ENCODE results near the gene CPAMD8.
"Not testable (repeated sequence)": the region's sequence is repeated elsewhere in the genome, so short reads cannot be mapped to it uniquely, and the experiment has no call there.

Gene CPAMD8

DNA sequence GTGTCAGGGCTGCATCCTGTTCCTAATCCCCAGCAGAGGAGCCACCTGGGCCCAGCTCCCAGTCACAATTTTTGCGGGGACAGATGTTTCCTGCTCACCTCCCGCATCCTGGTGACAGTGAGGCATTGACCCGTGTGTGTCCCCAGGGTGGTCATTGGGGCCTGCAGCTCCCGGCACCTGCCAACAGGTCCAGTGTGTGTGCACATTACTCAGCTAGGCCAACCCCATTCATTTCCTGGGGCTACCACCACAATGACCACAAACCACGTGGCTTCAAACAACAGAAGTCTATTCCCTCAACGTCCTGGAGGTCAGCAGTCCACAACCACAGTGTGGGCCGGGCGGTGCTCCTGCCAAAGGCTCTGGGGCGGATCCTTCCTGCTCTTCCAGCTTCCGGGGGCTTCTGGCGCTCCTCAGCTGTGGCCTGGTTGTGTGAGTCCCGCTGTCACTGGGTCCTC is 149.7 kb downstream of the CPAMD8 start:
- no peak for DNase-seq (ENCODE audit: low spot score)
- no peak for FAIRE-seq

DNA sequence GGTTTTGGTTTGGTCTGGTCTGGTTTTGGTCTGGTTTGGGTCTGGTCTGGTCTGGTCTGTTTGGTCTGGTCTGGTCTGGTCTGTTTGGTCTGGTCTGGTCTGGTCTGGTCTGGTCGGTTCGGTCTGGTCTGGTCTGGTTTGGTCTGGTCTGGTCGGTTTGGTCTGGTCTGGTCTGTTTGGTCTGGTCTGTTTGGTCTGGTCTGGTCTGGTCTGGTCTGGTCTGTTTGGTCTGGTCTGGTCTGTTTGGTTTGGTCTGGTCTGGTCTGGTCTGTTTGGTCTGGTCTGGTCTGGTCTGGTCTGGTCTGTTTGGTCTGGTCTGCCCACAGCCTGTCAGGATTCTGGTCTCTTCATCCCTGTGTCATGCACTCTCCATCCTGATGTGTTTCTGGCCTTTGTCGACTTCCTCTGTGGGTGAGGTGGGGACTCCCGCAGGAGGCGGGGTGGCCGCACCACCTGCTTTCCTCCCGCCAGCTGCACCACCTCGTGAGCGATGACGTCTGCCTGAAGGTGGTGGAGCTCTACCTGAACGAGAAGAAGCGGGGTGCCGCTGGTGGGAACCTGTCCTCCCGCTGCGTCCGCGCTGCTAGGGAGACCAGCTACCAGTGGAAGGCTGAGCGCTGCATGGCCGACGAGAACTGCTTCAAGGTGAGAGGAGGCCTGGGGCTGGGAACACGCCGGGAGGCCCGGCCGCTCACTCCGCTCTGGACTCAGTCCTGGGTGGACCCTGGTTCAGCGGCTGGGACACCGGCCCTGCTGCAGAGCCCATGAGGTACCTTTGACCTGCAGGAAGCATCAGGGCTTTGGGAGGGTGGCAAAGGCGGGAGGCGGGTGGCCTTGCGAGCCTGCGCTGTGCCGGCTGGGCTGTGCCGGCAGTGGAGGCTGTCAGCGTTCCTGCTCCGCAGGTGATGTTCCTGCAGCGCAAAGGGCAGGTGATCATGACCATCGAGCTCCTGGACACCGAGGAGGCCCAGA is 150.7 kb downstream of the CPAMD8 start:
- DNase-seq (ENCODE audit: low spot score) (no peak), FAIRE-seq (no peak)

DNA sequence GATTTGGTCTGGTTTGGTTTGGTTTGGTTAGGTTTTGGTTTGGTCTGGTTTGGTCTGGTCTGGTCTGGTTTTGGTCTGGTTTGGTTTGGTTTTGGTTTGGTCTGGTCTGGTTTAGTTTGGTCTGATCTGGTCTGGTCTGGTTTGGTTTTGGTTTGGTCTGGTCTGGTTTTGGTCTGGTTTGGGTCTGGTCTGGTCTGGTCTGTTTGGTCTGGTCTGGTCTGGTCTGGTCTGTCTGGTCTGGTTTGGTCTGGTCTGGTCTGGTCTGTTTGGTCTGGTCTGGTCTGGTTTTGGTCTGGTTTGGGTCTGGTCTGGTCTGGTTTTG is 151.7 kb downstream of the CPAMD8 start:
- FAIRE-seq, result peak; percentile 23
- not testable (repeated sequence) for DNase-seq (ENCODE audit: low spot score)

DNA sequence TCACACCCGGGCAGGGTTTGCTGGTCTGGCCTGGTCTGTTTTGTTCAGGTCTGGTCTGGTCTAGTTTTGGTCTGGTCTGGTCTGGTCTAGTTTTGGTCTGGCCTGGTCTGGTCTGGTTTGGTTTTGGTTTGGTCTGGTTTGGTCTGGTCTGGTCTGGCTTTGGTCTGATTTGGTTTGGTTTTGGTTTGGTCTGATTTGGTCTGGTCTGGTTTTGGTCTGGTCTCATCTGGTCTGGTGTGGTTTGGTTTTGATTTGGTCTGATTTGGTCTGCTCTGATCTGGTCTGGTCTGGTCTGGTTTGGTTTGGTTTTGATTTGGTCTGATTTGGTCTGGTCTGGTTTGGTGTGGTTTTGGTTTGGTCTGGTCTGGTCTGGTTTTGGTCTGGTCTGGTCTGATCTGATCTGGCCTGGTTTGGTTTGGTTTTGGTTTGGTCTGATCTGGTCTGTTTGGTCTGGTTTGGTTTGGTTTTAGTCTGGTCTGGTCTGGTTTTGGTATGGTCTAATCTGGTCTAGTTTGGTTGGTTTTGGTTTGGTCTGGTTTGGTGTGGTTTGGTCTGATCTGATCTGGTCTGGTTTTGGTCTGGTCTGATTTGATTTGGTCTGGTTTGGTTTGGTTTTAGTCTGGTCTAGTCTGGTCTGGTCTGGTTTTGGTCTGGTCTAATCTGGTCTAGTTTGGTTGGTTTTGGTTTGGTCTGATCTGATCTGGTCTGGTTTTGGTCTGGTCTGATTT is 152.2 kb downstream of the CPAMD8 start:
- DNase-seq (ENCODE audit: low spot score) (no peak), FAIRE-seq (no peak)

DNA sequence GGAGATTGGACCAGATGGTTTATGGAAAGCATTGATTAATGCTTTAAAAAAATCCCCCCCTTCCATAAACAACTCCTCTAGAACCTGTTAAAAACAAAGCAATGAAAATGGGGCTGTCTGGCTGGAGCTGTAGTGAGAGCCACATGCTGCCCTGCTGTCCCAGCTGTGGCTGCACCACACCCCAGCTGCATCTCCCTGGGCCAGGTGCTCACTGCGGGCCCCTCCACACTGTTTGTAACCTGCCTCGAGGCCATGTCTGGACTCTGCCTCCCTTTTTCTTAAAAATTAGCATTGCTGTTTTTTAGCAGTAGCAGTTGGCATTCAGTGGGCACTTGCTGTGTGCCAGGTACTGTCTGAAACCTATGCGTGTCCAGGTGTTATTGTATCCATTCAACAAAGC is 153.0 kb downstream of the CPAMD8 start:
- no peak for DNase-seq (ENCODE audit: low spot score)
- no peak for FAIRE-seq

DNA sequence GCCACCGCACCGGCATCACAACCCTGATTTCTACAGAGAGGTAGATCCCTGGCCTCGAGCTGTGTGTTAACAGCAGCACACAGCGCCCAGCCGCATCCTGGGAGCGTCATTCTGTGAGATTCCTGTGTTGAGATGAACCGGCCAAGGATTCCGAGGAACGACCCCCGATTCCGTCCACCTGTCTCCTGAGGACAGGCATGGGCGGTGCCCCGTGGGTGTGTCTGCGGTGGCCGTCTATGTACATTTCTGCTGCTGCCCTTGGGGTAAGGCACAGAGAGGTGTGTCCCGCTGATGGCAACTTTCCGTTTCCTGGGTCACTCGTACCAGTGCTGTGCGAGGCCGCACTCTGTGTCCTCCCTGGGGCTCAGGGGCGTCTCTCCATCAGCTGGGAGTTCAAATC is 153.9 kb downstream of the CPAMD8 start:
- FAIRE-seq (no peak), DNase-seq (ENCODE audit: low spot score) (no peak)

DNA sequence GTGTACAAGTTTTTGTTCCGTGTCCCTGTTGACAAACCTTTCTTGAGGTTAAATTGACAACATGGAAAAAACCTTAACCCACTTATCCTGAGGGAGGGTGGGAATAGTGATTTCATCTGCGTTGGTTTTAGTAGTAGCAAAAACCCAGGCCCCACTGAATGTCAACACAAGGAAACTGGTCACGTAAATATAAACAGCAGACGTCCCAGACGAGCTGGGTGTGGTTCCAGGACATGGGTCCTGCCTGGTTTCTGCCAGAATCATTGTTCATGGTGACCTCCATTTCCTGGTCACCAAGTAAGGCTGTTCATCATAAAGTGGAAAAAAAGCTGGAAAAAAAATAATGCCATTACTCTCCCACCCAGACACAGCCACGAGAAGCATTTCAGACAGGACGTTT is 154.7 kb downstream of the CPAMD8 start:
- no peak for FAIRE-seq
- DNase-seq (ENCODE audit: low spot score), result no peak

DNA sequence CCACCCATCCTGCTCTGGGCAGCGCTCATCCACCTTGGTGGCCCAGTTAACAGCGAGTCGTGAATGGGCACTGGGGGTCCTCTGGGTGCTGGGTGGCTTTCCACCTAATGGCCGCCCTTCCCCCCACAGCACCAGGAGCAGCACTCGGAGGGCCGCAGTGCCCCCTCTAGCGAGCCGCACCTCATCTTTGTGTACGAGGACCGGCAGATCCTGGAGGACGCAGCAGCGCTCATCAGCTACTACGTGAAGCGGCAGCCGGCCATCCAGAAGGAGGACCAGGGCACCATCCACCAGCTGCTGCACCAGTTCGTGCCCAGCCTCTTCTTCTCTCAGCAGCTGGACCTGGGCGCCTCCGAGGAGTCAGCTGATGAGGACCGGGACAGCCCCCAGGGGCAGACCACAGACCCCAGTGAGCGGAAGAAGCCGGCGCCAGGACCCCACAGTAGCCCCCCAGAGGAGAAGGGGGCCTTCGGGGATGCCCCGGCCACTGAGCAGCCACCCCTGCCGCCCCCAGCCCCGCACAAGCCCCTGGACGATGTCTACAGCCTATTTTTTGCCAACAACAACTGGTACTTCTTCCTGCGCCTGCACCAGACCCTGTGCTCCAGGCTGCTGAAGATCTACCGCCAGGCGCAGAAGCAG is 157.2 kb downstream of the CPAMD8 start:
- no peak for DNase-seq (ENCODE audit: low spot score)
- FAIRE-seq, result no peak

DNA sequence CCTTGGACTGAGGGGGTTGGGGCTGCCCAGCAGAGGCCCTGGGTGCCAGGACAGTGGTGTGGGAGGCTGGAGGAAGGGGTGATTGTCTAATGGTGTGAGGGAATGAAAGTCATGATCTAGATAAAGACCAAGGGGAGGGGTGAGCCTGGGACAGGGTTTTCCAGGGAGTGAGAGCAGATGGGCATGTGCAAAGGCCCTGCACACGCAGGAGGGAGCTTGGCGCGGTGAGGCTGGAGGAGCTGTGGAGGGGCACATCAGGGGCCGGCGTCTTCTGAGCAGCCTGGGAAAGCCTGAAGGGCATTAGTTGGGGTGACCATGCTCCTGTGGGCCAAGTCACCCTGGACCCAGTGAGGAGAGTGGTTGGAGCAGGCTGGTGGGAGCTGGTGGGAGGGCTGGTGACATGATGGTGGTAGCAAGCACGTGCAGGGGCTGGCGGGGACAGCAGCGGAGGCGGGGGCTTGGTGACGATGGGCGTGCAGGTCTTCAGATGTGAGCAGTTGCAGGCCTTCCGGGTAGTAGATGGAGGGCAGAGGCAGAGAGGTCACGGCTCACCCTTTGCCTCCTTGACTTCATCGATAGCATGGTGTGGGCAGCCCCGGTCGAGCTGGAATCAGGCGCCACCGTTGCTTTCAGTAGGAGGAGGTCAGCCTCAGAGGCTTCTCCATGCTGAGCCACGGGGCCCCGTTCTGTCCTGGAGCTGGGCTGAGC is 158.0 kb downstream of the CPAMD8 start:
- FAIRE-seq, result no peak
- no peak for DNase-seq (ENCODE audit: low spot score)

DNA sequence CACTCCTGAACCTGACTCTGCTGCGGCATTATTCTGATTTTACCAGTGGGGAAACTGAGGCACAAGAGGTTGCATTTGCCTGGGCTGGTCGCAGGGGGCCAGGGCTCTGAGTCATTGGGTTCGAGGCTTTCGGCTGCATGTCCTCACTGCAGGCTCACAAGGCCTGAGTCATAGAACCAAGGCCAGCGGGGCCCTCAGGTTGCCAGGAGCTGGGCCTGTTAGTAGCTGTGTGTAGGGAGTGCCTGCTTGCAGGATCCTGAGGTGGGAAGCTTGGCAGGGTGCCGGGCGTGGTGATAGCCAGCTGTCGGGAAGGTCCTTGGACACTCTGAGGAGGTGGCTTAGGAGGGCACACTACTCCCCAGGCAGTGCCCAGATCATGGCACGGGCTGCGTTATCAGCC is 159.4 kb downstream of the CPAMD8 start:
- no peak for FAIRE-seq
- no peak for DNase-seq (ENCODE audit: low spot score)

DNA sequence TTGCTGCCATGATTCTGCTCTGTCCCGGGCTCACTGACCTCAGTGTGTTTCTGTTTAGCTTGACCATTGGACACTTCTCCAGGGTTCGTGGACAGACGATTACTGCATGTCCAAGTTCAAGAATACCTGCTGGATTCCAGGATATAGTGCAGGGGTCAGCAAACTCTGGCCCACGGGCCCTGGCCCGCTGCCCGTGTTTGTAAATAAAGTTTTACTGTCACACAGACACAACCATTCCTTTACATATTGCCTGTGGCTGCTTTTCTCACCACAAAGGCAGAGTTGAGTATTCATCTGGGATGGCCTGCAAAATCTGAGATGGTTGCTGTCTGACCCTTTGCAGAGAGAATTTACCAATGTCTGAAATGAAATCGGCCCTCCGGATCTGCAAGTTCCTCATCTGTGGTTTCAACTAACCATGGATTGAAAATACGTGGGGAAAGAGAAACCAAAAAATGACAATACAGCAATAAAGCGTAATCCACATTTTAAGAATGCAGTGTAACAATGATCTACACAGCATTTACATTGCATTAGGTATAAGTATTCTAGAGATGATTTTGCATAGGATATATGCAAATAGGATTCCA is 163.7 kb downstream of the CPAMD8 start:
- no peak for FAIRE-seq

DNA sequence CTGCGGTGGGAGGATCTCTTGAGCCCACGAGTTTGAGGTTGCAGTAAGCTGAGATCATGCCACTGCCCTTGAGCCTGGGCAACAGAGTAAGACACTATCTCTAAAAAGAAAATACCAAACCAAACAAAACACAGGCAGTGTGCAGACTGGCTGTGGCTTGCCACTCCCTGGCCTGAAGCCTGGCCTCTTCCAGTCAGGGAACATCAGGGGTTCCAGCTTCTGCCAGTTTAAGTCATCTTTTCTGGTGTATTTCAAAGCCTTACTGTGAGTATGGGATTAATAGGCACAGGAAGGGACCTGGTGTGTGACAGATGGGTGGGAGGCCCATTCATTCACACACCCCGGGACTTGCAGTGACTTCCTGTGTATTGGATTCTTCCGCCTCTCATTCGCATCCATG is 164.8 kb downstream of the CPAMD8 start:
- no peak for DNase-seq (ENCODE audit: low spot score)
- no peak for FAIRE-seq

More for the DNA sequence above, 163.7 kb downstream of the CPAMD8 start:
- DNase-seq (ENCODE audit: low spot score), result no peak

DNA sequence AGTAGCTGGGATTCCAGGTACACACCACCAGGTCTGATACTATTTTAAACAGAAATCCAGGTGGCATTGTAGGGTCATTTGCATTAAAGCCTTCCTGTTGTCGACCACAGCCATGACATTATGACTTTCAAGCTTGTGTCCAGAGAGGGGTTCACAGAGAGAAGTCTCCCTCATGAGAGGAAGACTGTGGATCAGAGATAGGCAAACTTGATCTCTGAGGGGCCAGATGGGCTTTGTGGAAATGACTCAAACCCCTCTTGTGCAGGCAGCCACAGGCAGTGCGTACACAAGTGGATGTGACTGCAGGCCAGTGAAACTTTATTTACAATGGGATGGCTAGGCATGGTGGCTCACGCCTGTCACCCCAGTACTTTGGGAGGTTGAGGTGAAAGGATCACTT is 165.6 kb downstream of the CPAMD8 start:
- FAIRE-seq (no peak), DNase-seq (ENCODE audit: low spot score) (no peak)

DNA sequence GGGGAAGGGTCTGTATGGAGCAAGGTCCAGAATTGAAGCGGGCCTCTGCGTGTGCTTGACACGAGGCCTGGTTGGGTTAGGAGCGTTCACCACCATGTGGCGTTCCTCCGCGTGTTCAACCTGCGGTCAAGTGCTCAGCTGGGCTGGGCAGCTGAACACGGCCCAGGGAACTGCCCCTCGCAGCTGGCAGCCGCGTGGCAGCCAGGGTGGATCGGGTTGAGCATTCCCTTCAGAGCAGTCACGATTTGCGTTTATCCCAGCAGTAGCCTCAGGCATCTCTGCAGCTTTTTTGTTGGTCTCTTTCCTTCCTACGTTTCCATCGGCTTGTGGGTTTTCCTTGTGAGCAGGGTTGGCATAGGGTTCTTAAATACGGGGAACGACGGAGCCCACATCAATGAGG is 166.5 kb downstream of the CPAMD8 start:
- DNase-seq (ENCODE audit: low spot score) (no peak), FAIRE-seq (no peak)

DNA sequence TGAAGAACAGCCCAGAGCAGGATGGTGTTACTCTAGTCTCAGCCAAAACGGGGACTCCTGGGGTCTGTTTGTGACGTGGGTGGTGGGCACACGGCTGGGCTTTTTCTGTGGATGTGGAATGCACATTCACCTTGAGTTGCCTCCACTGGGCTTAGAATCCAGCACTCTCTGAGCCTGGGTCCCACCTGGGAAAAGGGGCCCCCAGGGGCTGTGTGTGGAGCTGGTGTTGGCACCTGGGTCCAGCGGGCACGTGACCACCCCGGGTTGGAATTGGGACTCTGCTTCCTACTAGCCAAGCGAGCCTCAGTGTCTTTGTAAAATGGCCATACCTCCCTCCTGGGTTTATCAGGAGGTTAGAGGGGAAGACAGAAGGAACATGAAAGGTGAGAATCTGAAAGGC is 167.0 kb downstream of the CPAMD8 start:
- FAIRE-seq, result no peak
- DNase-seq (ENCODE audit: low spot score), result no peak

DNA sequence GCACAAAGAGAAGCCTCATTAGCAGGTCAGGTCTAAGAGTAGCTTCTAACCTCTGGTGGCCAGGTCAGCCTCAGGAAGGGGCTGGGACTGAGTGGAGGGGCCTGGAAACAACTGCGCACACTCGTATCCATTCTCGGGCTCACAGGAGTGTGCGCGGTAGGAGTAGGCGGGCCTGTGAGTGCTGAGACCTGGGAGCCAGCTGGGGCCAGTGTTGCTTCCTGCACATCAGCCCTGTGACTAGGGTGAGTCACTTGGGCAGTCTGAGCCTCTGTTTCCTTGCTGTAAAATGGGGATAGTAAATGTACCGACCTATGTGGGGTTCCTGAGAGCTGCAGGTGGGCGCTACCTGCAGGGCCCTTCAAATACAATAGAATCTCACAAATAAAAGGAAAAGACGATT is 170.5 kb downstream of the CPAMD8 start:
- FAIRE-seq (no peak), DNase-seq (ENCODE audit: low spot score) (no peak)

DNA sequence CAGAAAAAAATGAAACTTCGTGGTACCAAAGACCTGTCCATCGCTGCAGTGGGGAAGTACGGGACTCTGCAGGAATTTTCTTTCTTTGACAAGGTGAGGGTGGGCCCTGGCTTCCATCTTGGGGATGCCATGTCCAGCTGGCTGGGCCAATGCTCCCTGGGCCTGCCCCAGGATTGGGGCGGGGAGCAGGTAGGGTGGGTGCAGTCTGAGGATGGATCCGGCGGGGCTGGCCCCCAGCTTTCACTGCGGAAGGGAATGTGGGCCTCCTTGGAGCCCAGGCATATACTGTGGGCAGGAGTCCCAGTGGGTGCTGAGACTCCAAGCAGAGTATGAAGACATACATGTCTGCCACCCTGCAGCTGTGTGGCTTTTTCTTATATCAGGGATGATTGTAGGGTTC is 173.5 kb downstream of the CPAMD8 start:
- DNase-seq (ENCODE audit: low spot score), result no peak
- FAIRE-seq, result no peak

DNA sequence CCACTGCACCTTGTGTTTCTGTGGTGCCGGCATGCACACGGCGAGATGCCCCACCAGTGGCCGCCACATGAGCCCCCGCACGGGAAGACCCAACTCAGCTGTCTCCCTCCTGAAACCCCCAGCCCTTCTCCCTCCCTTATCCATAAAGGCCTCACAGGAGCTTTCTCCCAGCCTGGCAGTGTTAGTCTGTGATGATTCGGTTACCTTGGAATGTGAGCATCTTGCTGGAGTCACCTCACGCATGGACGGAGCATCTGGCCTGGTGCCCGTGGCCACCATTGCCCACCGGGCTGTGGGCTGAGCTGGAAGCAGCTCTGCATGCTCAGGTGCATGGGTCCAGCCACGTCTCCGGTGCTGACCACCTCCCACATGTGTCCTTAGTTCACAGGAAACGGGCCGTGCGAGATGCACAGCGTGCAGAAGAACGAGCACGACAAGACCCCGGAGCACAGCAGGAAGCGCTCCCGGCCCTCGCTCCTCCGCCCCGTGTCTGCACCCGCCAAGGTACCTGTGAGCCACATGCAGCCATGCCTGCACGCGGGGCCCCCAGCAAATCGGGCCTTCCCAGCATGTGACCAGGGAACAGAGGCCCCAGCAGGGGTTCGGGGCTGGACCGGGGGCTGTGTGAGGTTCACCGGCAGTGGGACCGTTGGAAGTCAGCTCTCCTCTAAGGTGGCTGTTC is 175.4 kb downstream of the CPAMD8 start:
- FAIRE-seq, result no peak
- DNase-seq (ENCODE audit: low spot score), result no peak

DNA sequence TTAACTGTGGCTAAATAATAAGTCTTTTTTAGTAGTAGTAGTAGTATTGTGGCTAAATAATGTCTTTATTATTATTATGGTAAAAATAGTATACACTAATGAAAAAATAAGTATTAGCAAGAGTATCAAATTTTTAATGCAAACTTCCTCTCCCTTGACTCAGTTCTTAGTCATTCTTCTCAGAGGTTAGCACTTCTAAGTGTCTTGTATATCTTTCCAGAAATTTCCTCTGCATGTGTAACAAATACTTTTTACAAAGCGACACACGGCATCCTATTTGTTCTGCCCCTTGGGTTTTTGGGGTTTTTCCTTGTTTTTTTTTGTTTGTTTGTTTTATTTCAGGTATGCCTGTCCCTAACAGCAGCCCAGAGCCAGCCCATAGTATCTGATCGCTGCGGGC is 176.5 kb downstream of the CPAMD8 start:
- DNase-seq (ENCODE audit: low spot score) (no peak), FAIRE-seq (no peak)

DNA sequence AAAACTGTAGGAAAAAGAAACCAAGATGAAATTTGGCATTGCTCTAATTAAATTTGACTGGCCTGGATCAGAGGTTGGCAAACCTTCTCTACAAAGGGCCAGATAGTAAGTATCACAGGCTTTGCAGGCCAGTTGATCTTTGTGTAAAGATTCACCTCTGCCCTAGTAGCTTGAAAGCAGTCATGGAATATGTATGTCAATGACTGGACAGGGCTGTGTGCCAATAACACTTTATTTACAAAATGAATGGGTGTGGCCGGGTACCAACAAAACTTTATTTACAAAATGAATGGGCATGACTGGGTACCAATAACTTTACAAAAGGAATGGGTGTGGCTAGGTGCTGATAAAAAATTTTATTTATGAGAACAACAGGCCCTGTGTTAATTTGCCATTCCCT is 177.4 kb downstream of the CPAMD8 start:
- no peak for DNase-seq (ENCODE audit: low spot score)

DNA sequence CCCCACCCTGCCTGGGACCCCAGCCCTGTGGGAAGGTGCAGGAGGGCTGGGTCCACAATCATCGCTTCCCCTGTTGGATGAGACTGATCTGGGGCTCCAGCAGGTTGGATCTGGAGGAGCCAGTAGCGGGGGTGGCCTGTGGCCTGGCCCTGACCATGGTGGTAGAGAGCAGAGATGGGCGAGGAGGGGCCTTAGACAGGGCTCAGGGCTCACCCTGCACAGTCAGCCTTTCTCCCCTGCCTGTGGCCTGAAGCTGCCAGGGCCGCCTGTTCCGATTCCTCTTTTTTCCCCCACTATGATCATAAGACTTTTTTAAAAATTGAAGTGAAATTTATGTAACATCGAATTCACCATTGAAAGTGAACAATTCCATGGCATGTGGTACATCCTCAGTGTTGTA is 179.2 kb downstream of the CPAMD8 start:
- FAIRE-seq (no peak), DNase-seq (ENCODE audit: low spot score) (no peak)

More for the DNA sequence above, 177.4 kb downstream of the CPAMD8 start:
- no peak for FAIRE-seq
